Epithelial cell of alveolus of lung (primary cell): Measurements from ENCODE around the gene ZKSCAN1. TPM values are rescaled to one million over a fixed set of nuclear protein-coding genes. Genes with fewer than 3 reads are reported as not detected.

Experiments used
- total RNA-seq: library from RNA; depleted of rRNA; stranded (reverse); fragments of >200 nt; gene quantifications from 2 replicates; pipeline ENCODE4 v1.2.1, GENCODE V29; 2015

ZKSCAN1 gene
- 20.2 and 44.2 TPM in 2 replicates for total RNA-seq

DNA sequence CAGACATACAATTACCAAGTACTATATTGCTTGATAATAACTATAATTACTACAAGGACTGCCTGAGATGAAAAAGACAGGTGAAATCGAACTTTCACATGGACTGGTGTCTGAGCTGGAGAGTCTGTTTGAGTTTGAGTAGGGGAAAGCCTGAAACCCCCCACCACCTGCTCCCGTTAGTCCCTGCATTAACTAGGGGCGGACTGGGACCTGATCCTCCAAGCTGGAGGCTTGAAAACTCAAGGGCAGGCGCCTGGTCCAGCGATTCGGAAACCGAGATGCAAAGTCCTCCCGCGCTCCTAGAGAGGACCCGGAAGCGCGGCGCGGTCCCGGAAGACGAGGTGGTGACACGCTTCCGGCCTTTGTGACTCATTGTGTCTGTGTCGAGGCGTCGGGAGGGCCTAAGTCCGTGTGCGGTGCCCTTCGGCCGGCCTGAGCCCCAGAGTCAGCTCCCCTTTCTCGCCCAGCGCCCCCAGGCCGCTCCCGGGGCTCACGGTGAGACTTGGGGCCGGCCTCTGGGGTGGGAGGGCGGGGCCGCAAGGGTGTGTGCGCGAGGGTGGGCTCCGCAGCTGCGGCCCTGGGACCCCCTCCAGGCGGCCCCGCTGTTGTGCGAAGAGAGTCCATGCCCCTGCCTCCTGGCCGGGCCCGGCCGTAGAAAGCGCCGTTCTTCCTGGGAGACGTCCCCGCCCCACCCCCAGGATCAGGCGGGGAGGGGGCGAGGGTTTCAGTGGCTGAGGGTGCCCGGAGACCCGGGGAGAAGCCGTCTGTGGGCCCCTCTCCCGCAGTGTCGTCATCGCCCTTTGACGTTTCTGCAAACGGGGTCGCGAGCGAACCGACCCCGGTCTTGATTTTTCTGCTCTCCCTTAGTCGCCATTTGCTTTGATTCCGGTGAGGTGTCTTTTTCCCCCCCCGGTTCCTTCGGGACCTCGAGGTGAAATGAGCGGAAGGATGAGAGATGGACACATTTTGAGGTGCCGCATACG lies at the start of gene ZKSCAN1:
ZKSCAN1 (plus strand) TSS at position 365 of the 983 bp plus-strand sequence. CDS start 7,911 bp downstream, outside the sequence.

DNA sequence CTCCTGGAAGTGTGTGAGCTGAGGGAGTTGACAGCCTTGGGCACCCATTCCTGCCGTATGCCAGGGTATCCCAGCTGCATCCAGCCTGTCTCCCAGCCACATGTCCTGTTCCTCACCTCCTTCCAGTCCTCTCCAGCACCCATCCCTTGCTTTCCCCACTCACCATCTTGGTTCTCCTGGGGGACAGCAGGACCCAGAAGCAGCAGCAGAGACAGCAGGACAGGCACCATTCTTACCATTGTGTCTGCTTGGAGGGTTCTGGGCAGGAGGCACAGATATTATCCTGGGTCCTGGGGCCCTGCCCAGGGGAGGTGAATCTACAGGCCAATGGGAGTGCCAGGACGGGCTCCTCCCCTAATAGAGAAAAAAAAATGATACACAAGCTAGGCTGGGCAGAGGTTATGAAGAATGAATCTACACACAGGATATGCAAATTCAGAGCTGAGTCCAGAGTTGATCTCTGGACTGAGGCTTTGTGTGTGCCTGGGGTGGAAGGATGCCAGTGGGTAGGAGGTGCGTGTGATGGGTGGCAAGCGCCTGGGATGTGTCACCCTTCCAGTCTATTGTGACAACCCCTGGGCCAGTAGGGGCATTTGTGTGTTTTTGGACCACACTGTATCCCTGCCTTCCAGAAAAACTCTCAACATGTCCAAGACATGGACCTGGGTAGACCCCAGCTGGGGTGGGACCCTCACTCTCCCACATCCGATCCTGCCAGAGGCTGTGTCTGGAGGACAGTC lies 39.4 kb upstream of the ZKSCAN1 start, which contains the start of gene AZGP1:
AZGP1 (minus strand) TSS at position 250 of the 740 bp plus-strand sequence; CDS start at position 239, 11 bp downstream.

DNA sequence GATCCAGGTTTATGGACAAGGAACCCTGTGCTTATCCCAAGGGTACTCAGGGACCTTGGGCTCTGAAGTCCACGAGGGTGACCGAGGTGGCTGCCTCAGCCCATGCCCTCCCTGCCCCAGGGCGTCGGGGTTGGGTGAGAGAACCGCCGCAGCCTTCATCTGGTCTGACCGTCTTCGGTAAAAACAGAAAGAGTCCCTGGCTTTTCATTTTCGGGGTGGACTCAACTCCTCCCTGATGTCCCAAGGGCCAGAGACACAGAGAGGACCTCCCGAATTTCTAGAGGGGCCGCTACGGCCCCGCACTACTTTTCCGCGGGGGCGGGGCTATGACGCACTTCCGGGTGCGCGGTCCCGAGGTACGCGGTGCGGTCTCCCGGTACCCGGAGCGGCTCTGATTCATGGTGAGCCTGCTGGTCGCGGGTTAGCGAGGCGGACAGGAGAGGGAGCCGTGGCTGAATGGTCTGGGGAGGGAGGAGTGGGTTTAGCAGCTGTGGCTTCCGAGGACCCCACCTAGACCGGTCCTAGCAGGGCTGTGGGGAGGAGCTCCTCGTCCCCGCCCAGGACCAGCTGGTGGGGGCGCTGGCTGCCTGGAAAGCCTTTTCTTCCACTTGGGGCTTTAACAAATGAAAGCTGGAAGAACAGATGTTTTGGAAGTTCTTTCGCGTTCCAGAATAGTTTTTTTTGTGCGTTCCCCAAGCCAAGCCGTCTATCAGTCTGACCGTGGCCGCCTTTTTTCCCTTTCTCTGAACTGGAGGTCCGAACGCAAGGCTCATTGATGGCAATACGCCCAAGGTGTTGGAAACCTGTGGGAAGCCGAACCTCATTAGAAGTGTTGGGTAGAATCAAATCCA lies 34.3 kb downstream of the ZKSCAN1 start, which contains the start of gene ZSCAN21:
ZSCAN21 (plus strand) TSS at position 334 of the 851 bp plus-strand sequence. CDS start 7,233 bp downstream, outside the sequence.

DNA sequence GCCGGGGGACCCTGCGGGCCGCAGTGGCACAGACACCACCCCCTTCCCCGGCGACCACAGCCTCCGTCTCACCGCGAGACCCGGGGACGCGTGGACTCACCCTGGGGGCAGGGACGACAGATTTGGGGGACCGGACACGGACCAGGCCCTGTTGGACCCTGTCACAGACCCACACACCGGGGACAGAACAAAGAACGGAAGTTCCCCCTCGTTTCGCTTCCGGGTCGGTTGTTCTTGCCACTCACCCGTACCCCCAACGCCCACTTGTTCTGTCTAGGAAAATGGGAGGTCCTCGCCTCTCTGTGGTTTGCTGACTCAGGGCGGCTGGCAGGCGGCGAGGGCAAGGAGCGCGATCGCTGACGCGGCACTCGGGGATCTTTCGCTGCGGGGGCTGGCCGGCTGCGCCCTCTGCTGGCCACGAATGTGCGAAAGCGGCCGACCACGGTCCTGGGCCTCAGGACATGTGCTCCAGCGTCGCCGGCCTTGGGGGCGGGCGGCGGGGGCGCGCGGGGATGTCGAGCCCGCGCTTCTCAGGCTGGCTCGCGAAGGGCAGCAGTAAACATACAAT lies 66.2 kb downstream of the ZKSCAN1 start, which contains the start of gene ZNF3:
ZNF3 (minus strand) TSS at position 189 of the 568 bp plus-strand sequence. CDS start 4,366 bp downstream, outside the sequence.

DNA sequence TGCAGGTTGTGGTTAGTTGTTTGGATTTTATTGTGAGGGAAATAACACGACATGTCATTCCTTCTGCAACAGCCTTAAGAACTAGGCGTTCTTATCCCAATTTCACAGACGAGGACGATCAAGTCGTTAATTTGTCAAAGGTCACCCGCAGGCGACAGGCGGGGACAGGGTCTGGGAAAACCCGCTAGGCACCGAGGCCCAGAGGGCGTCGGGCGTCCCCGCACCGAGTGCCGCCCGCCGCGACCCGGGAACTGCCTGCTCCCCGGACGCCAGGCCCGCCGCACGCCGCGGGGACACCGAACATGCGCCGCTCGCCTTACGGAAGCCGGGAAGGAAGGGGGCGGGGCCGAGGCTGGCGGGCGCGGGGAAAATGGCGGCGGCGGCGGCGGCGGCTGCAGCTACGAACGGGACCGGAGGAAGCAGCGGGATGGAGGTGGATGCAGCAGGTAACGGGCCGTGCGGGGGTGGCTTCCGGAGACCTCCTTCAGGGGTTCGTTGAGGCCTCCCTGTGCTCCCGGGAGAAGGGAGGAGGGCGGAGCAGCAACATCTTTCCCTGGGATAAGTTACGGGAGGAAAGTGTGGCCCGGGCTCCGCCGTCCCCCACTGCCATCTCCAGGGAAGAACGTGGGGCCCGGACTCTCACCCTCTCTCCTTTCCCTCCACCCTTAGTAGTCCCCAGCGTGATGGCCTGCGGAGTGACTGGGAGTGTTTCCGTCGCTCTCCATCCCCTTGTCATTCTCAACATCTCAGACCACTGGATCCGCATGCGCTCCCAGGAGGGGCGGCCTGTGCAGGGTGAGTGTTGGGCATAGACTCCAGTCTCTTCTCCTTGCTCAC lies 73.4 kb downstream of the ZKSCAN1 start, which contains the start of gene COPS6:
COPS6 (plus strand) TSS at position 349 of the 837 bp plus-strand sequence; CDS start at position 371, 22 bp downstream.

Other genes with a start within 250 kb of the ZKSCAN1 start
- gene CYP3A4, start 231.4 kb upstream of the ZKSCAN1 start, total RNA-seq = not detected in 2 replicates
- gene CYP3A43, start 187.6 kb upstream of the ZKSCAN1 start, total RNA-seq = not detected in 2 replicates
- 0.39 TPM in 1 of 2 replicates, not detected in the other for gene OR2AE1, start 138.6 kb upstream of the ZKSCAN1 start, total RNA-seq
- gene TRIM4, start 96.1 kb upstream of the ZKSCAN1 start, total RNA-seq = 18.9 and 40.1 TPM in 2 replicates
- not detected in 2 replicates for gene GJC3, start 86.0 kb upstream of the ZKSCAN1 start, total RNA-seq
- 0.40 TPM in 1 of 2 replicates, not detected in the other for gene AZGP1, start 39.6 kb upstream of the ZKSCAN1 start, total RNA-seq
- 12.5 and 18.4 TPM in 2 replicates for gene ZSCAN21, start 34.2 kb downstream of the ZKSCAN1 start, total RNA-seq
- 16.3 and 33.9 TPM in 2 replicates for gene ZNF3, start 66.1 kb downstream of the ZKSCAN1 start, total RNA-seq
- 58.0 and 95.9 TPM in 2 replicates for gene COPS6, start 73.4 kb downstream of the ZKSCAN1 start, total RNA-seq
- 52.1 and 141 TPM in 2 replicates for gene MCM7, start 85.8 kb downstream of the ZKSCAN1 start, total RNA-seq
- gene AP4M1, start 86.0 kb downstream of the ZKSCAN1 start, total RNA-seq = 35.6 and 38.4 TPM in 2 replicates
- 97.1 and 107 TPM in 2 replicates for gene TAF6, start 103.8 kb downstream of the ZKSCAN1 start, total RNA-seq
- 14.0 and 19.2 TPM in 2 replicates for gene CNPY4, start 104.0 kb downstream of the ZKSCAN1 start, total RNA-seq
- 0.48 and 4.3 TPM in 2 replicates for gene MBLAC1, start 111.4 kb downstream of the ZKSCAN1 start, total RNA-seq
- gene LAMTOR4, start 133.3 kb downstream of the ZKSCAN1 start, total RNA-seq = 139 and 189 TPM in 2 replicates
- gene TRAPPC14, start 143.1 kb downstream of the ZKSCAN1 start, total RNA-seq = 4.2 and 8.9 TPM in 2 replicates
- gene GAL3ST4, start 153.0 kb downstream of the ZKSCAN1 start, total RNA-seq = 5.6 and 9.7 TPM in 2 replicates
- gene GPC2, start 161.8 kb downstream of the ZKSCAN1 start, total RNA-seq = 2.5 and 3.1 TPM in 2 replicates
- gene STAG3, start 162.3 kb downstream of the ZKSCAN1 start, total RNA-seq = 0.16 and 0.91 TPM in 2 replicates
- gene PVRIG, start 204.4 kb downstream of the ZKSCAN1 start, total RNA-seq = not detected in 2 replicates